GM10847 (cell line): ENCODE measurements around the gene SSUH2.

Experiments
- POLR2A ChIP-seq: IDR thresholded peaks from 2 replicates; pipeline ENCODE4 v1.6.1; 2011; ENCODE audit not compliant: insufficient read length; ENCODE audit errors: extremely low read depth

SSUH2 gene

GRCh38 chr3:8641472-8641871 is 3.1 kb downstream of the SSUH2 start:
- TF ChIP-seq POLR2A = no peak

DNA sequence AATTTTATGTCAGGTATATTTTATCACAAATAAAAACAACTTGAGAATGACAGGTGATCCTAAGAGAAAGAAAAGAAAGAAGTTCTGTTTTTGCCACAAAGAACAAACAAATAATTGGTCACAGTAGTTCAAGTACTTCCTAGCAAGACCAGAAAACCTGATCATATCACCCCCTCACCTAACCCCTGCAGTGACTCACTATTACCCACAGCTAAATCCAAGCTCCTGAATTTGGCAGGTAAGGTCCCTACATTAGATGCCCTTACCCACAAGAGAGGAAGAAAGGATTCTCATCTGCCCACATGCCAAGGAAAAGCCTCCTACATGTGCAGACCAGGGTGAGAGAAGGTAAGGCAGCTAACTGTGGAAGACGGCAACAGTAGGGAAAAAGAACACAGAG is 4.4 kb downstream of the SSUH2 start:
- no peak for TF ChIP-seq POLR2A

DNA sequence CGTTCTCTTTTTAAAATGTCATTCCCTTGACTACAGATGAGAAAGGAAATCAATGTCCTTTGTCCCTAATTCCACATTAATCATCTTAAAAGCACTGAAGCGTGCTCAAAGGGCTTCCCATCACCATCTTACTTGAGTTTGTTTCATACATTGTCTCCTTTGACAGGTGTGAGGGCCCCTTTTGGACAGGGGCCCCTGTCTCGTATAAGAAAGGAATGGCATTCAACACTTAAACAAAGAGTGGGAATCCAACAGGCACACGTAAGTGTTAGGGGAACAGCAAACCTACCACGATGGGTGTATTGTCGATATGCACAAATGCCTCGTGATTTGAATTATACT is 5.0 kb downstream of the SSUH2 start:
- no peak for TF ChIP-seq POLR2A

GRCh38 chr3:8638994-8639658 is 5.5 kb downstream of the SSUH2 start:
- TF ChIP-seq POLR2A = no peak

DNA sequence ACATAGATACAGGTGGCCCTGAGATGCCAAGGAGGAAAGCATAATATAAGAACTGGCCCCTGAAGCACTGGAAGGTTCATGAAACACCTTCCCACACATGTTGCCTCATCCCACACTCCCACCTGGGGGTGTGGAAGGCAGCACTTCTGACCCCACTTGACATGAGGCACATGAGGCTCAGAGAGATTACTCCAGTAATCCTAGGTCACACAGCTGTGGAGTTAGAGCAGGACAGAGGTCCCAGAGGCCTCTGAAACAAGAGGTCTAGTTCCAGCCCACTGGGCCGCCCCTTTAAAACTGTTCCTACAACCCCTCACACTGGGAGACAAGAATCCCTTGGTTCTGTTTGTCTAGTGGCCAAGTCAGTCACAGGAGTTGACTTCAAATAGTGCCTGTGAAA is 7.2 kb downstream of the SSUH2 start:
- TF ChIP-seq POLR2A = no peak

- TF ChIP-seq POLR2A = no peak
Measured at GRCh38 chr3:8635631-8636030, 9.0 kb downstream of the SSUH2 start.

DNA sequence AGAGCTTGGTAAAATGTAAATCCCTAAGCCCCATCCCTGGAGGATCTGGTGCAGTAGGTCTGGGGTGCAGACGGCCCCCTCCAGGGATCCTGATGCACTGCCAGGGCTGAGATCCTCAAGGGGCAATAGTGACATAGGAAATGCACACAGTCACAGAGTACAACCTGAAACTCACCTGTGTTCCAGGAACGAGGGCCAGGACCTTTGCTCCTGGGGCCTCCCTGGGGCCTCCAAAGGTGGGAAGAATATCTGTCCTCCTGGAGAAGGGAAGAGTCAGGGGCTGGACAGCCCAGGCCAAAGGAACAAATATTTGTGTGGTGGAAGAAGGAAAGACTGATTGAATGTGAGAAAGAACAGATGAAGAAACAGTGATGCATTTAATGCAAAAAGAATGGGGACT is 9.5 kb downstream of the SSUH2 start:
- TF ChIP-seq POLR2A = no peak

GRCh38 chr3:8632402-8633237 is 12.0 kb downstream of the SSUH2 start:
- no peak for TF ChIP-seq POLR2A

DNA sequence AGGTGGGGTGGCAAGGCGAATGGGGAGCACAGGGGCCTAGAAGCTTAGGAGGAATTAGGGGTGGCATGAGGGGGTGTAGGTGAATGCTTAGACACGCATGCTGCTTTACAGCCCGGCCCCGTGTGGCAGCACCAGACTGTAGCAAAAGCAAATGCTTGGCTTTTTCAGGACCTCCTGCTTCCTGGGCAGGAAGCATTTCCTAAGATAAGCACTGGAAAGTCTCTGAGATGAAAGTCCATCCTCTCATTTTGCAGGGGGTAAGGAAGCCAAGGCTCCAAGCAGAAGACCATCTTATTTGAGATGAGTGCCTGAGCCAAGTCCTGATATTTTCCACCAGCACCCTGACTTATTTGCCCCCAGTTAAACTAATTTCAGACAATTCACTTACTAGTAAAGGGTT is 12.9 kb downstream of the SSUH2 start:
- TF ChIP-seq POLR2A = no peak

DNA sequence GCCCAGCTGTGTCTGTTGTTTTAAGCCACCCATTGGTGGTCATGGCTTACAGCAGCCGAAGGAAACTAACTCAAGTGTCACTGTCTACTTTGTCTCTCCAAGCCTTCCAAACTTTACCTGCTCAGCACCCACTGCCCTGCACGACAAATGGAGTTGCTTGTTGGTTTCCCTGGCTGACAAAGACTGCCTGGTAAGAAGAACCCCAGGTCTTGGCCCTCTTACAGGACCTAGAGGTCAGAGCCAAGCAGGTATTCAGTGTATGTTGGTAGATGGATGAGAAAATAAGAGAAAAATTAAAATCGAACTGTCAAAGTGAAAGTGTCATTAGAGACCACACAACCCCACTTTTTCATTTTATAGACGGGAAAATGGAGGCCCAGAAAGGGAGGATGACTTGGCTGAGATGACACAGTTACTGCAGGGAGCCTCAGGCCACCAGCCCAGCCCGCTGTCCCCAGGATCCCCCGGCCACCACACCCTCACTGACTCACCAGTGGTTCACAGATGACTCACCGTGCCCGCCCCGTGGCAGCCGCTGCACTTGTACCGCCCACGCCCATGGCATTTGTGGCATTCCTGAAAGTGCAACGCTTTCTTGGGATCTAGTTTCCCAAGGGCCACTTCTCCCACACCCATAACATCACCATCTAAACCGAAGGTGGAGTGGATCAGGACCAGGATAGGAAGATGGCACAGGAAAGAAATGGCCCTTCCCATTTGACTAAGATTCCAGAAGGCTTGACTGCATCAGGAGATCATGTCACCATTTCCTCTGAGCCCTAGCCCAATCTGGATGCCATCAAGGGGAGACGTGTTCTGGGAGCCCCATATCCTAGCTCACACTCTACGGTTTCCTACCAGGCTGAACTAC is 15.2 kb downstream of the SSUH2 start:
- TF ChIP-seq POLR2A = no peak

DNA sequence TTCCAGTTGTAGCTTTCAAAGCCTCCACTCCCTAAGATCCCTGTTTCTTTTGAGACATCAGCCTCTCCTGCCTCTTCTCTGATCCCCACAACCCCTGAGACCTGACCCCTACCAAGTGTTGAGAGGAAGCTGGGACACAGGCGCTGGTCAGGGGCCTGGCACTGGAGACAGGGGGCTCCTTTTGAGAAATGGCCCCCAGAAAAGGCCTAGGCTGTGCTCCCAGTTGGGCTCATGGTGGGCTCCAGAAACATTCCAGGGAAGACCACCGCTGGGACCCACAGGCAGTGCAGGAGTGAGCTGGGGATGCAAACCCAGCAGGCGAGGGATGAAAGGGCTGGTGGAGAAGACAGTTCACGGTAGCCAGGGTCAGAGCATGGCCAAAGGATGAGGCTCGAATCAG is 16.6 kb downstream of the SSUH2 start:
- TF ChIP-seq POLR2A = no peak

DNA sequence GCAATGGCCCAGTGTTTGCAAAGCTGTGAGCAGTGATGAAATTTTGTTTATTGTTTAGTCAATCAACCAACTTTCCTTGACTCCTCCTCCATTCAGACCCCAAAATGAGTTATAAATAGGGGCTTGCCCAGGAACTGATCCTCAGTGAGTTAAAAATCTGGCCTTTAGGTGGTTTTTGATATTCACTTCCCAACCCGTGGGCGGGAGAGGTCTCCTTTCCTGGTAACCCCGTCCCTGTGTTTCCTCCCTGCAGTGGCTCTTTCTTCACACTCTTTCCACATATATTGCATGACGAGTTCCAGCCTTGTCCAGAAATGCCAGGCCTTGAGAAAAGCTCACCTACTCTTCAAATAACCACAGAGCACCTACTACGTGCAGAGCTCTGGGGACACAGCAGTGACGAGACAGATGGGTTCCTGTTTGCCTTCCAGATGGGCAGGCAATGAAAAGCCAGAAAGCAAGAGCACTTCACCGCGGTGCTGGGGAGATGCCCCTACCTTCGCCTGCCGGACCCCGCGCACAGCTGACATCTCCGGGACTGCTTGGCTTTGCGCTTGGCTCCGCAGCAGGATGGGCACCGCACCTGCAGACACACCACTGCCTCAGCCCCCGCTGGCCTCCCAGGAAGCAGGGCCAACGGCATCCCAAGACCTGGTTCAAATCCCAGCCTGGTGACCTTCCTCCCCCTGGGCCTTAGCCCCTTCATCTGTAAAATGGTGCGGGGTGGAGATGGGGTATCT is 17.2 kb downstream of the SSUH2 start:
- TF ChIP-seq POLR2A = no peak

DNA sequence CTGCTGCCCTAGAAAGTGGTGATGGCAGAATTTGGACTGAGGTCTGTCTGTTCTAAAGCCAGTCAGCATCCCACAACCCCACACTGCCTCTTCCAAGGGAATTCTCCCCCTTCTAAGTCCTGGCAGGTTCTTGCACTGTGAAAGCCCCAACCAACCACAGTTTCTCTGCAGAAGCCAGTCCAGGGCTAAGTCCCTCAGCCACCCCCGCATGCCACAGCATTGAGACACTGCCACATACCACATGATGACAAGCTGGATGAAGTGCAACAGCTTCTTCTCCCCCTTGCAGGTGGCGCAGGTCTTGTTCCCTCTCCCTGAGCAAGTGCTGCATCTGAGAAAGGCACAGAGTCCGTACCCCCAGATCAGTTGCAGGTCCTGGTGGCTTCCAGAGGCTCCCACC is 18.6 kb downstream of the SSUH2 start:
- TF ChIP-seq POLR2A = no peak

- TF ChIP-seq POLR2A = no peak
Measured at GRCh38 chr3:8624612-8625011, 20.0 kb downstream of the SSUH2 start.

GRCh38 chr3:8623741-8624140 is 20.9 kb downstream of the SSUH2 start:
- TF ChIP-seq POLR2A = no peak
